ENCODE results near the gene DUOX1.
"Not testable (repeated sequence)": the region's sequence is repeated elsewhere in the genome, so short reads cannot be mapped to it uniquely, and the experiment has no call there.

DUOX1 gene

DNA sequence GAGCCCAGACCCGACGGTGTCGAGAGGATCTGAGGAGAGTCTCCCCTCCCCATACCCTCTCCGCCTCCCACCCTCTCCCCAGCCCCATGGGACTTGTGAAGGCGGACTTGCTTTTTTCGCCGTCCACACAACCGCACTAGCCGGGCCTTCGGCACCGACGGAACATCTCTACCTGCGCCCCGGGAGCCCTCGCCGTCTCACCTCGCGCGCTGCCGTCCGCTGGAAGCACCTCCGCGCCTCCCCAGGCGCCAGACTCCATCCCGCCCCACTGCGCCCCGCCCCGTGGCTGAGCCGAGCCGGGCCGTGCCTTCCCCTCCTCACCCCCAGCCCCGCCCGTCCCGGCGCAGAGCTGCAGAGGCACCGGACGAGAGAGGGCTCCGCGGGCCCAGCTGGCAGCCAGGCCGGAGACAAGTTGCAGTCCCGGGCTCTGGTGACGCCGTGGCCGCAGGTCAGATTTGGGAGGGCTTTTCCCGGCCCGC is at the start of gene DUOX1, which contains the start of gene DUOXA1:
TSS of gene DUOX1 (plus strand) at position 344 of the 479 bp plus-strand sequence. CDS start 1,973 bp downstream, outside the sequence.
TSS of gene DUOXA1 (minus strand) at position 229 of the 479 bp plus-strand sequence. CDS start 6,865 bp downstream, outside the sequence.
- DNase-seq (ENCODE audit: low spot score in 2 of 2) (no peak), ATAC-seq (ENCODE audit: low read depth) (peak; percentile 63)
- no peak within 1 kb of the TSS for H3K27ac Mint-ChIP-seq
- no peaks in the 10 kb centered on the region for H3K9me3 Mint-ChIP-seq
- H3K4me3 Mint-ChIP-seq, result peak within 1 kb of the TSS; percentile 30
- H3K27me3 Mint-ChIP-seq, result peaks cover 33% of the 10 kb centered on the region
- peaks cover 7% of the 10 kb centered on the region for H3K4me1 Mint-ChIP-seq
- no peaks in the 10 kb centered on the region for H3K36me3 Mint-ChIP-seq

DNA sequence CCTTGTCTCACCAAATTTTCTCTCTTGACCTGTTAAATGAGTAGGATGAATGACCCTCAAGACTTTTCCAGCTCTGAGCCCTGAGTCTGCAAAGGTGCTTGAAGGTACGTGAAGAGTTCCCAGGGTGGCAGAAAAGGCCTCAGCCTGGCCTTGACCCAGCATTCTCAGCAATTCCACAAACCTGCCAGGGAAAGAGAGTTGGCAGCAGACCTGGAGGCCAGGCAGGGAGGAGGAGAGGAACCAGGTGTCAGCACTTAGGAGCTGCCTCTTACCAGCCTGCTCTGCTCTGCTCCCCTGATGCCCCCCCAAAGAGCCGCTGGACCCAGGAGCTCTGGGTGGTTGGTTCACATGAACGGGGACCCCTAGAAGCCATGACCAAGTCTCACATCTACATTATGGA is 49.2 kb upstream of the DUOX1 start:
- ATAC-seq (ENCODE audit: low read depth); H3K27ac Mint-ChIP-seq; H3K27me3 Mint-ChIP-seq; DNase-seq (ENCODE audit: low spot score in 2 of 2); H3K4me3 Mint-ChIP-seq; H3K36me3 Mint-ChIP-seq; H3K9me3 Mint-ChIP-seq; H3K4me1 Mint-ChIP-seq: not testable (repeated sequence)

DNA sequence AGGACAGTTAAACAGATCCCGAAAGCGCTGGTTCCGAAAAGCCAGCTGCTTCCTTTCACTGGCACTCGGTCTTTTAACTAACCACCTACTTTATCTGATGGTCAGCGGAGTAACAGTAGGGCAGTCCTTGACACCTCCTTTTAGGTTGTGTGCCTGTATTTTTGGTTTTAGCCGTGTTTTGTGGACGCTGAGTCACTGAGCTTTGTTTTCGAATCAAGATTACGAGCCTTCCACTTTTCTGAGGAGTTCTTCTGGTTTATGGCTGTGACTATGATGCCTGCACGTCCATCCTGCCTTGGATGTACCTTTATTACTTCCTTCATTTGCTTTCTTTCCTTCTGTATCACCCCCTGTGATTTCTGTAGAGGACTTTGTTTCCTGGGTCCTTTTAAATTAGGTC is 47.4 kb upstream of the DUOX1 start:
- DNase-seq (ENCODE audit: low spot score in 2 of 2); H3K9me3 Mint-ChIP-seq; H3K36me3 Mint-ChIP-seq; H3K27me3 Mint-ChIP-seq; H3K27ac Mint-ChIP-seq; ATAC-seq (ENCODE audit: low read depth); H3K4me1 Mint-ChIP-seq; H3K4me3 Mint-ChIP-seq: not testable (repeated sequence)

DNA sequence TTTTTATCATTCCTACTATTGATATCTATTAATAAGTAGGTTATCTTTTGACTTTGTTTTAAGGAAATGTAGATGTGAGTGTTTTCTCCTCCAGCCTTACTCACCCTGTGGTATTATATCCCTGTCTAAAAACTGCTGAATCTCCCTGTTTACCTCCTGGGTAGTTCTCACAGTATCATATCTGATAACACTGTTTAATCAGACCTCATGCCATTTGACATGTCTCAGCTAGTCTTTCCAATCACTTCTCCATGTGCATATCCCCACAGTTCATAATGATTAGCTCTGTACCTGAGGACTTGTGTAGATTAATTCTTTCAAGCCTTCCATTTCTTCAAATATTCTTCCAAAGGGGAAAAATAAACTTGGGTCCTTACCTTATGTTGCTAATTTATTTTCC is 46.6 kb upstream of the DUOX1 start:
- ATAC-seq (ENCODE audit: low read depth), result no peak
- Mint-ChIP-seq H3K27ac (no peak overlapping the region), H3K36me3 (no peaks in the 10 kb centered on the region), H3K27me3 (peaks cover 7% of the 10 kb centered on the region), H3K9me3 (no peaks in the 10 kb centered on the region), H3K4me3 (no peak overlapping the region), H3K4me1 (no peaks in the 10 kb centered on the region)
- DNase-seq (ENCODE audit: low spot score in 2 of 2), result no peak

DNA sequence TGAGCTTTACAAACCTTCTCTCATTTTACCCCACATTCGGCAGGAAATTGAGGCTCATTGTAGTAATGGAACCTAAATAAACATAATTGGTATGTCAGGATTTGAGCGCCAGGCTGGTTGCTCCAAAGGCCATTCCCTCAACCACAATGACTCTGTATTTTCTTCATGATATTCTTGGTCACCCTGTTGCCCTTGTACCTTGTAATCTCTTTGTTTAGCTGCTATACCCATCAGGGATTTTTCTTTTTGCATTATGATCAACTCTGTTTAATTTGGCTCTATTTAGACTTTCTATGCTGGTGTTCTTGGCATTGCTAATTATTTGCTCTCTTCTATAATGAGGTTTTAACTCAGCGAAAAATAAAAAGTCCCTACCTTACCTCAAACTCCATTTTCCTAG is 45.6 kb upstream of the DUOX1 start:
- H3K27ac Mint-ChIP-seq, result no peak overlapping the region
- H3K9me3 Mint-ChIP-seq, result no peaks in the 10 kb centered on the region
- H3K4me1 Mint-ChIP-seq, result no peaks in the 10 kb centered on the region
- no peak overlapping the region for H3K4me3 Mint-ChIP-seq
- DNase-seq (ENCODE audit: low spot score in 2 of 2), result no peak
- H3K27me3 Mint-ChIP-seq, result peaks cover 9% of the 10 kb centered on the region
- no peak for ATAC-seq (ENCODE audit: low read depth)
- no peaks in the 10 kb centered on the region for H3K36me3 Mint-ChIP-seq

DNA sequence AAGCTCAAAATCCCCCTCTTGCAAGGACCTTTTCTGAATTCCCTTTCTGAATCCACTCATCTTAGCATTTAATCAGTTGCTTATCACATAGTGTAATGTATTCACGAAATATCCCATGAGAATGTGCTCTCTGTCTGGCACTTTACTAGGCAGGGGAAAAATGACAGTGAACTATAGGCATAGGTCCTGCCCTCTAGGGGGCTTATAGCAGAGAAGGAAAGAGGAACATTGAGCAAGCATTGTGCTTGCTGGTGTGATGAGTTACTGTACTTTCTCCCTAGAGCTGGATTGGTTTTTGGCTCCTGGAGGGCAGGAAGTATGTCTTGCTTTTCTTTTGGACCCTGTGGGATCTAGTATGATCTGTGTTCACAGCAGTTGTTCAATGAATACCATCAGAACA is 42.3 kb upstream of the DUOX1 start:
- no peaks in the 10 kb centered on the region for H3K4me1 Mint-ChIP-seq
- no peak overlapping the region for H3K27ac Mint-ChIP-seq
- DNase-seq (ENCODE audit: low spot score in 2 of 2), result no peak
- peak; percentile 53 for ATAC-seq (ENCODE audit: low read depth)
- H3K27me3 Mint-ChIP-seq, result peaks cover 20% of the 10 kb centered on the region
- H3K4me3 Mint-ChIP-seq, result no peak overlapping the region
- peaks cover 1% of the 10 kb centered on the region for H3K36me3 Mint-ChIP-seq
- no peaks in the 10 kb centered on the region for H3K9me3 Mint-ChIP-seq

DNA sequence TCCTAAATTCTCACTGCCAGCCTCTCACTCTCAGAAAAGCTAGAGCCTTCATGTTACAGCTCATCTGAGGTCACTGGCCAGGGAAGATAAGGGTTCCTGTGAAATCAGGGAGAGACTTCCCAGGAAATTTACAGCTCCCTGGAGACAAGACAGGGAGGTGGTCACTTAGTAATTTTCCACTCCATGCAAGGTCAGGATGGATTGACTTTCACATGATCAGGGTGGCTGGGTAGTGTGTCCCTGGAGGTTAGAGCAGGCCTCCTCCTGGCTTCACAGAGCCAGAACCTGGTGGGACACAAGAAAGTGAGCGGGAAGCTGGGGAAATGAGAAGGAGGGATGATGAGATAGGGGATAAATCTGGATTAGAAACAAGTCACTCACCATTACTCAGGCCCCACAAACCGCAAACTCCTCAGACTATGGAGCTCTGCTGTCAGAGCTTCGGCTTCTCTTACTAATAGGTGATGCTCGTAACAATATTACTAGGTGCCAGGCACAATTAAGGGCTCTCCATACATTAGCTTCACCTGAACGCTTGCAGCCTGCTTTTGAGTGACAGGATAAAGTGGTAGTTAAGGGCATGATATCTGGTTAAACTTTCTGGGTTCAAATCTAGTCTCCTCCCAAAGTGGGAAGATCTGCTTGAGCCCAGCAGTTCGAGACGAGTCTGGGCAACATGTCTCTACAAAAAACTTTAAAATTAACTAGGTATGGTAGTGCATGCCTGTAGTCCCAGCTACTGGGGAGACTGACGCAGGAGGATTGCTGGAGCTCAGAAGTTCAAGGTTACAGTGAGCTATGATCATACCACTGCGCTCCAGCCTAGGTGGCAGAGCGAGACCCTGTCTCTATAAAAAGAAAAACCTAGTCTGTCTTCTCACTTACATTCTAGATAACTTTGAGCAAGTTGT is 40.7 kb upstream of the DUOX1 start:
- Mint-ChIP-seq H3K27ac (no peak overlapping the region), H3K9me3 (no peaks in the 10 kb centered on the region), H3K4me1 (no peaks in the 10 kb centered on the region), H3K27me3 (peaks cover 20% of the 10 kb centered on the region), H3K36me3 (peaks cover 1% of the 10 kb centered on the region), H3K4me3 (no peak overlapping the region)
- DNase-seq (ENCODE audit: low spot score in 2 of 2), result no peak
- no peak for ATAC-seq (ENCODE audit: low read depth)

DNA sequence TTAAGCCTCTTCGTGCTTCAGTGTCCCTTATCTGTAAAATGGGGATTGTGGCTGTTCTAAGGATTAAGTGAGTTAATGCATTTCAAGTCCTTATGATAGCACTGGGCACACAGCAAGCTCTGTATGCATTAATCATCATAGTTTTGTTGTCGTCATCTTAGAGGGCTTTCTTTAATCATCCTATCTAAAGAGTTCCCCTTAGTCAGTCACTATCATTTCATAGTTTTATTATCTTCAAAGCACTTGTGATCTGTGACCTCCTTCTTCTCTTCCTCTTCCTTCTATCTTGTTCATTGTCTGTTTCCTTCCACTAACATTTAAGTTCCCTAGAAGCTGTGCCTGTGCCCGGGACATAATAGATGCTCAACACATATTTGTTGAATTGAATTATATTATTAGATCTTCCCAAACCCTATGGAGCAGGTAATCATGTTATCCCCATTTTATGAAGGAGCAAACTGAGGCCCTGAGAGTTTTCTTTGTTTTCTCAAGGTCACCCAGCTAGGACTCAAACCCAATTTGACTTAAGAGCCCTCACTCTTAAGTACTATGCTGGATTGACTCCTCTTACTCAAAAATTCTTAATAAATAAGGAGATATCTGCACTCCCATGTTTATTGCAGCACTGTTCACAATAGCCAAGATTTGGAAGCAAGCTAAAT is 40.0 kb upstream of the DUOX1 start:
- Mint-ChIP-seq H3K4me1 (no peaks in the 10 kb centered on the region), H3K9me3 (no peaks in the 10 kb centered on the region), H3K4me3 (no peak overlapping the region), H3K27ac (no peak overlapping the region), H3K36me3 (peaks cover 1% of the 10 kb centered on the region), H3K27me3 (peaks cover 17% of the 10 kb centered on the region)
- DNase-seq (ENCODE audit: low spot score in 2 of 2) (no peak), ATAC-seq (ENCODE audit: low read depth) (no peak)

DNA sequence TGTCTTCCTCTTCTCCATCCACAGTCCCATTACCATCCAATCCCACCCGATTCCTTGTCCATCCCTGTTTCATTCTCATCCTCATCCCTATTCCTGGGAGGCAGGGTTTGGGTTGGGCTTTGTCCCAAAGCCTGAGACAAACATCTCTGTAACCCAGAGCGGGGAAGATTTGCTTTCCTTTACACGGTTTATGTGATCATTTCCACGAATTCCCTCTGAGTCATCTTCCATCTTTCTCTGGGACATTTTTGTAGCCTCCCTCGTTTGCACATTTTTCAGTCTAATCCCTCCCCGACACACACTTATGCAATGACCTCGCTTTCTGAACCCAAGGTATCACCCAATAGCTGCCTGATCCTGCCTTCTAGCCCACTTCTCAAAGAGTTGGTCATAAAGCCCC is 38.6 kb upstream of the DUOX1 start:
- DNase-seq (ENCODE audit: low spot score in 2 of 2) (no peak), ATAC-seq (ENCODE audit: low read depth) (no peak)
- H3K9me3 Mint-ChIP-seq, result no peaks in the 10 kb centered on the region
- no peaks in the 10 kb centered on the region for H3K4me1 Mint-ChIP-seq
- peaks cover 17% of the 10 kb centered on the region for H3K27me3 Mint-ChIP-seq
- peaks cover 1% of the 10 kb centered on the region for H3K36me3 Mint-ChIP-seq
- H3K27ac Mint-ChIP-seq, result no peak overlapping the region
- no peak overlapping the region for H3K4me3 Mint-ChIP-seq

DNA sequence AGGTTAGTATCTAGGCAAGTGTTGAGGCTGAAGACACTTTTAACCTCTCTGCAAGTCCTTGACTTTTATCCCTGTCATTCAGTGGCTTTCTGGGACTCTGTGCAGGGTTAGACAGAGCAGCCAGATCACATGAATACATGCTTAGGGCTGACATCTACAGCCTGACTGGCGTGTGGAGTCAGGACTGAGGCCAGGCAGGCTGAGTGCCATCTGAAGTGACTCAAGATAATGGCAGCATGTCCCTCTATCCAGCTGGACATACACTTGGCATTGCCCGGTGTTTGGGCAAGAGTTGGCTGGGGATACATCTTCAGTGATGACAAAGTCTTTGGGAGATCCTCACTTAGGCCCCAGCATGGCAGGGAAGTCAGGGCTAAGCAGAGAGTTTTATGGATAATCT is 38.2 kb upstream of the DUOX1 start:
- no peak for DNase-seq (ENCODE audit: low spot score in 2 of 2)
- no peaks in the 10 kb centered on the region for H3K9me3 Mint-ChIP-seq
- H3K27ac Mint-ChIP-seq, result no peak overlapping the region
- H3K4me3 Mint-ChIP-seq, result no peak overlapping the region
- H3K36me3 Mint-ChIP-seq, result peaks cover 1% of the 10 kb centered on the region
- ATAC-seq (ENCODE audit: low read depth), result no peak
- H3K27me3 Mint-ChIP-seq, result peaks cover 17% of the 10 kb centered on the region
- H3K4me1 Mint-ChIP-seq, result no peaks in the 10 kb centered on the region

DNA sequence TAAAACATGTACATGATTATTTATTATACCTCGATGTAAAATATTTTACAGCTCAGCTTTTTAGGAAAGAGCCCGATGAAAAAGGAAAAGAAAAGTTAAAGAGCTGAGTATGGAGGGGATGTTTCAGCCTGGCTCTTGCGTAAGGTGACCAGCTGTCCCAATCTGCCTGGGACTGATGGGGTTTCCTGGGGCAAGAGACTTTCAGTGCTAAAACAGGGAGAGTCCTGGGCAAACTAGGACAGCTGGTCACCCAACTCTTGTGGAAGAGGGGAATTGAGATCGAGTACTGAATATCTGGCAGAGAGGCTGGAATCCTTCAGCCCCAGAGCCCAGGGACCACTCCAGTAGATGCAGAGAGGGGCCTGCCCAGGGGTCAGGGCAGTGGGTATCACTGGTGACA is 36.8 kb upstream of the DUOX1 start:
- H3K27me3 Mint-ChIP-seq, result peaks cover 13% of the 10 kb centered on the region
- DNase-seq (ENCODE audit: low spot score in 2 of 2) (no peak), ATAC-seq (ENCODE audit: low read depth) (no peak)
- peaks cover 1% of the 10 kb centered on the region for H3K36me3 Mint-ChIP-seq
- H3K27ac Mint-ChIP-seq, result no peak overlapping the region
- no peak overlapping the region for H3K4me3 Mint-ChIP-seq
- H3K4me1 Mint-ChIP-seq, result no peaks in the 10 kb centered on the region
- no peaks in the 10 kb centered on the region for H3K9me3 Mint-ChIP-seq

DNA sequence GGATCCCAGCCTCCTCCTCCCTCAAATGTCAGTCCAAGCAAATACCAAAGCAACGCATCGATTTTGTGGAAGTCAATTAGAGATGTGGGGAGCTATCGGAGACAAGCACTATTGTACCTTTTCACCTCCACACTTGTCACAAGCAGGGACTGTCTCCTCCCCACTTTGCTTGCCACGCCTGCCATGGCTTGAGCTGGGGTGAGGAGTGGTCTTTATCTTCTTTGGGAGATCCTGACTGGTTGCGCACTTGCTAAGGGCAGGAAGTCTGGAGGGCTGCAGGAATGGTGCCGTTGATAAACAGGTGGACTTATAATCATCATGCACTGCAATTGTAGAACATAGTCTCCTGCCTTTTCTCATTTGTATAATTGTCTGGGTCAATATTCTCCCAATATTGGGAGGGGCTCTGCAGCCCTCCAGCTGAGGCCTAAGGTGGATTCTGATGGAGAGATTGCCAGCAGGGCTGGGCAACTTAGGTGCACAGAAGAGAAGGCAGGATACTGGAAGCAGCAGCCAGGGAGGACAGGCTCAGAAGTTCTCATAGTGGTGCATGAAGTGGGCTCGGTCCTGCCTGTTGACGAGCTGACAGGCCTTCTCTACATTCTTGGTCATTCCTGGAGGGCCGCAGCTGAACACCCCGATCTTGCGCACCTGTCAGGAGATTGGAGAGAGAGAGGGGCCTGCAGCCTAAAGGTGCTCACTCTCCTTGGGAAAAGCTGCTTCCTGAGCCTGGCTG is 36.0 kb upstream of the DUOX1 start:
- Mint-ChIP-seq H3K4me1 (no peaks in the 10 kb centered on the region), H3K27ac (no peak overlapping the region), H3K9me3 (no peaks in the 10 kb centered on the region), H3K36me3 (peaks cover 1% of the 10 kb centered on the region), H3K27me3 (peaks cover 13% of the 10 kb centered on the region), H3K4me3 (no peak overlapping the region)
- ATAC-seq (ENCODE audit: low read depth) (no peak), DNase-seq (ENCODE audit: low spot score in 2 of 2) (no peak)

DNA sequence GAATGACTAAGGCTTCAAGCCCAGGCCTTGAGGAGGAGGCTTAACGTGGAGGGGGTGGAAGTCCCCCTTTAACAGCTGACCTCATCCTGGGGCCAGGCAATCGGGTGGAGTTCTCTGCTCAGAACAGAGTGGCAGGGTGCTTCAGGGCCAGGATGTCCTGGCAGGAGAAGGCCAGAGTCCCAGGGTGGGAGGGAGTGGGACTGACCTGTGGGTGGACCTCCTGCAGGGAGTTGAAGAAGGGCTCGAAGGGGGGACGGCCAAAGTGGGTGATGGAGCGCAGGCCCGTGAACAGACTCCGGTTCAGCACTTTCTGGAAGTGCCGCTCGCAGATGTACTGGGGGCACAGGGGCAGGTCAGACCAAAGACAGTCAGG is 35.5 kb upstream of the DUOX1 start:
- ATAC-seq (ENCODE audit: low read depth) (no peak), DNase-seq (ENCODE audit: low spot score in 2 of 2) (no peak)
- Mint-ChIP-seq H3K27me3 (peaks cover 12% of the 10 kb centered on the region), H3K36me3 (peaks cover 1% of the 10 kb centered on the region), H3K27ac (no peak overlapping the region), H3K4me3 (no peak overlapping the region), H3K4me1 (no peaks in the 10 kb centered on the region), H3K9me3 (no peaks in the 10 kb centered on the region)

DNA sequence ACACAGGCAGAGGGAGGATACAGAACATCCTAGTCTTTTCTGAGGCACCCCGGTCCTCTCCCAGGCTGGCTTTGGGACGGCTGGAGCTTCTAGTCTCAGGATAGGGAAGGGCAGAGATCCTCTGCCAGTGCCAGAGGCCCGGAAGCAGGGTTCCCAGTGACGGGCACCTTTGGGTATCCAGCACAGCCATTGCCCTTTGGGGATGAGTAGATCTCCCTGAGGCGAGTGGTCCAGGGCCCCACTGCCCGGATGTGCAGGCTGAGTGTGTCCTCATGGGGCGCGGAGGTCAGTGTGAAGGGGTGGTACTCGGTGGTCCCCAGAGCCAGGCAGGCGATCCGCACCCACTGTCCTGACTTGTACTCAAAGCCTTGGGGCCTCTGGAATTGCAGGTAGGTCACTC is 34.1 kb upstream of the DUOX1 start:
- peaks cover 10% of the 10 kb centered on the region for H3K27me3 Mint-ChIP-seq
- no peak for ATAC-seq (ENCODE audit: low read depth)

More for the DNA sequence above, 34.1 kb upstream of the DUOX1 start:
- no peaks in the 10 kb centered on the region for H3K9me3 Mint-ChIP-seq
- H3K4me3 Mint-ChIP-seq, result no peak overlapping the region
- H3K36me3 Mint-ChIP-seq, result peaks cover 1% of the 10 kb centered on the region
- no peak overlapping the region for H3K27ac Mint-ChIP-seq
- no peaks in the 10 kb centered on the region for H3K4me1 Mint-ChIP-seq
- no peak for DNase-seq (ENCODE audit: low spot score in 2 of 2)
